A549 (cell line): ENCODE measurements around the gene OR51G2. TPM values are rescaled to one million over a fixed set of nuclear protein-coding genes. Genes with fewer than 3 reads are reported as not detected.

Experiments
- polyA plus RNA-seq, 4 experiments: library from polyadenylated mRNA; depleted of rRNA in 3 of 4; stranded (reverse); fragments of >200 nt; fragmentation: RNase III in 1 of 4; extraction: RNeasy Plus Mini Kit Qiagen cat#74134 plus additional on column Dnase treatment in 1 of 4; gene quantifications; 2 replicates in 3 of 4; 3 replicates in 1 of 4; pipeline ENCODE4 v1.2.3, GENCODE V29; 2011 to 2017

OR51G2 gene
- polyA plus RNA-seq, 2 of the 4 experiments (the other 2 are of a cell fraction) = not detected

Other genes starting within 250 kb of the OR51G2 start
- gene OR51E2, start 221.5 kb downstream of the OR51G2 start, polyA plus RNA-seq (2011; rRNA removed) = 0.07 TPM in 1 of 2 replicates, not detected in the other
- gene OR51E2, start 221.5 kb downstream of the OR51G2 start, polyA plus RNA-seq (2017; fragmentation: RNase III; extraction: RNeasy Plus Mini Kit Qiagen cat#74134 plus additional on column Dnase treatment) = not detected in 3 replicates
- gene MMP26, start 214.6 kb downstream of the OR51G2 start, polyA plus RNA-seq (2011; rRNA removed) = not detected in 2 replicates
- not detected in 3 replicates for gene MMP26, start 214.6 kb downstream of the OR51G2 start, polyA plus RNA-seq (2017; fragmentation: RNase III; extraction: RNeasy Plus Mini Kit Qiagen cat#74134 plus additional on column Dnase treatment)
- not detected in 2 replicates for gene OR51F1, start 149.4 kb downstream of the OR51G2 start, polyA plus RNA-seq (2011; rRNA removed)
- not detected in 3 replicates for gene OR51F1, start 149.4 kb downstream of the OR51G2 start, polyA plus RNA-seq (2017; fragmentation: RNase III; extraction: RNeasy Plus Mini Kit Qiagen cat#74134 plus additional on column Dnase treatment)
- not detected in 2 replicates for gene OR52R1, start 115.0 kb downstream of the OR51G2 start, polyA plus RNA-seq (2011; rRNA removed)
- not detected in 3 replicates for gene OR52R1, start 115.0 kb downstream of the OR51G2 start, polyA plus RNA-seq (2017; fragmentation: RNase III; extraction: RNeasy Plus Mini Kit Qiagen cat#74134 plus additional on column Dnase treatment)
- gene OR51F2, start 98.0 kb downstream of the OR51G2 start, polyA plus RNA-seq (2011; rRNA removed) = not detected in 2 replicates
- not detected in 3 replicates for gene OR51F2, start 98.0 kb downstream of the OR51G2 start, polyA plus RNA-seq (2017; fragmentation: RNase III; extraction: RNeasy Plus Mini Kit Qiagen cat#74134 plus additional on column Dnase treatment)
- gene OR51S1, start 70.1 kb downstream of the OR51G2 start, polyA plus RNA-seq (2011; rRNA removed) = not detected in 2 replicates
- gene OR51S1, start 70.1 kb downstream of the OR51G2 start, polyA plus RNA-seq (2017; fragmentation: RNase III; extraction: RNeasy Plus Mini Kit Qiagen cat#74134 plus additional on column Dnase treatment) = not detected in 3 replicates
- gene OR51T1, start 37.5 kb downstream of the OR51G2 start, polyA plus RNA-seq (2011; rRNA removed) = not detected in 2 replicates
- gene OR51T1, start 37.5 kb downstream of the OR51G2 start, polyA plus RNA-seq (2017; fragmentation: RNase III; extraction: RNeasy Plus Mini Kit Qiagen cat#74134 plus additional on column Dnase treatment) = not detected in 3 replicates
- gene OR51A7, start 15.6 kb downstream of the OR51G2 start, polyA plus RNA-seq (2011; rRNA removed) = not detected in 2 replicates
- gene OR51A7, start 15.6 kb downstream of the OR51G2 start, polyA plus RNA-seq (2017; fragmentation: RNase III; extraction: RNeasy Plus Mini Kit Qiagen cat#74134 plus additional on column Dnase treatment) = not detected in 3 replicates
- not detected in 2 replicates for gene OR51G1, start 5.0 kb upstream of the OR51G2 start, polyA plus RNA-seq (2011; rRNA removed)
- gene OR51G1, start 5.0 kb upstream of the OR51G2 start, polyA plus RNA-seq (2017; fragmentation: RNase III; extraction: RNeasy Plus Mini Kit Qiagen cat#74134 plus additional on column Dnase treatment) = not detected in 3 replicates
- gene OR51A4, start 28.3 kb upstream of the OR51G2 start, polyA plus RNA-seq (2011; rRNA removed) = not detected in 2 replicates
- gene OR51A4, start 28.3 kb upstream of the OR51G2 start, polyA plus RNA-seq (2017; fragmentation: RNase III; extraction: RNeasy Plus Mini Kit Qiagen cat#74134 plus additional on column Dnase treatment) = not detected in 3 replicates
- not detected in 2 replicates for gene OR51A2, start 36.4 kb upstream of the OR51G2 start, polyA plus RNA-seq (2011; rRNA removed)
- not detected in 3 replicates for gene OR51A2, start 36.4 kb upstream of the OR51G2 start, polyA plus RNA-seq (2017; fragmentation: RNase III; extraction: RNeasy Plus Mini Kit Qiagen cat#74134 plus additional on column Dnase treatment)
- gene OR51L1, start 75.5 kb upstream of the OR51G2 start, polyA plus RNA-seq (2011; rRNA removed) = not detected in 2 replicates
- not detected in 3 replicates for gene OR51L1, start 75.5 kb upstream of the OR51G2 start, polyA plus RNA-seq (2017; fragmentation: RNase III; extraction: RNeasy Plus Mini Kit Qiagen cat#74134 plus additional on column Dnase treatment)
- not detected in 2 replicates for gene OR52J3, start 127.2 kb upstream of the OR51G2 start, polyA plus RNA-seq (2011; rRNA removed)
- not detected in 3 replicates for gene OR52J3, start 127.2 kb upstream of the OR51G2 start, polyA plus RNA-seq (2017; fragmentation: RNase III; extraction: RNeasy Plus Mini Kit Qiagen cat#74134 plus additional on column Dnase treatment)
- gene OR52E2, start 140.3 kb upstream of the OR51G2 start, polyA plus RNA-seq (2011; rRNA removed) = not detected in 2 replicates
- not detected in 3 replicates for gene OR52E2, start 140.3 kb upstream of the OR51G2 start, polyA plus RNA-seq (2017; fragmentation: RNase III; extraction: RNeasy Plus Mini Kit Qiagen cat#74134 plus additional on column Dnase treatment)
- gene OR52E1, start 150.2 kb upstream of the OR51G2 start, polyA plus RNA-seq (2011; rRNA removed) = not detected in 2 replicates
- gene OR52E1, start 150.2 kb upstream of the OR51G2 start, polyA plus RNA-seq (2017; fragmentation: RNase III; extraction: RNeasy Plus Mini Kit Qiagen cat#74134 plus additional on column Dnase treatment) = not detected in 3 replicates
- gene OR52A5, start 219.0 kb upstream of the OR51G2 start, polyA plus RNA-seq (2011; rRNA removed) = not detected in 2 replicates
- gene OR52A5, start 219.0 kb upstream of the OR51G2 start, polyA plus RNA-seq (2017; fragmentation: RNase III; extraction: RNeasy Plus Mini Kit Qiagen cat#74134 plus additional on column Dnase treatment) = not detected in 3 replicates
- not detected in 2 replicates for gene OR52A1, start 235.4 kb upstream of the OR51G2 start, polyA plus RNA-seq (2011; rRNA removed)
- gene OR52A1, start 235.4 kb upstream of the OR51G2 start, polyA plus RNA-seq (2017; fragmentation: RNase III; extraction: RNeasy Plus Mini Kit Qiagen cat#74134 plus additional on column Dnase treatment) = not detected in 3 replicates